Thyroid gland (tissue), 4 donors: ENCODE data around the gene FURIN.

Experiments used
- CTCF ChIP-seq, 6 experiments: fragments of 200-600 bp in 3 of 6; fragments of 450-650 bp in 3 of 6; sonication (generic) in 3 of 6; IDR thresholded peaks; one replicate each; pipeline ENCODE4 v1.5.1; 2016 to 2019; ENCODE audit warnings: antibody characterized with exemption in 6 of 6, mild to moderate bottlenecking in 2 of 6, inconsistent platforms in 1 of 6, moderate library complexity in 1 of 6
- POLR2A ChIP-seq, 2 donors: fragments of 450-650 bp; IDR thresholded peaks; one replicate each; pipeline ENCODE4 v1.6.1; 2017; ENCODE audit warnings: antibody characterized with exemption in 2 of 2, mild to moderate bottlenecking in 2 of 2, moderate library complexity in 1 of 2

DNA sequence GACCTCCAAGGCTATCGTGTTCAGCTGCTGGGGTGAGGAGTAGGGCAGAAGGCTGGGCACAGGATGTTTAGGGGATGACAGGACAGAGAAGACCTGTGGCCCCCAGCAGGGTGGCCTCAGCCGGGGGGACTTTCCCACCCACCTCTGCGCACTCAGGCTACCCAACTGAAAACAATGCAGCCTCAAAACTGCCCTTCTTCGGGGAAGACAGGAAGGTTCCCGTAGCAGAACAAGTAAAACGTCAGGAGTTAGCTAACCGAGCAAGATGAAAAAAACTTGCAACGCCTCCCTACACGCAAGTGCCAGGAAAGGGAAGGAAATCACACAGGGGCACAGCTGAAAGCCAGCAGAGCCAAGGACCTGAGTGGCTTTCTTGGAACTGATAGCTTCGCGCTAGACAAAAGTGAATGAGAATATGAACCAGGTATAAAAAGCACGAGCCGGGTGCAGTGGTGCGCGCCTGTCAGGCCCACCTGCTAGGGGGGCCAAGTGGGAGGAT is 38.4 kb upstream of the FURIN start:
- TF ChIP-seq POLR2A (IDR thresholded peaks at IDR 0.05) (no peak), CTCF (IDR thresholded peaks at IDR 0.05) (no peak)
